ENCODE data around the gene ITPK1.
"Not testable (repeated sequence)": the region's sequence is repeated elsewhere in the genome, so short reads cannot be mapped to it uniquely, and the experiment has no call there.

The ITPK1 gene

DNA sequence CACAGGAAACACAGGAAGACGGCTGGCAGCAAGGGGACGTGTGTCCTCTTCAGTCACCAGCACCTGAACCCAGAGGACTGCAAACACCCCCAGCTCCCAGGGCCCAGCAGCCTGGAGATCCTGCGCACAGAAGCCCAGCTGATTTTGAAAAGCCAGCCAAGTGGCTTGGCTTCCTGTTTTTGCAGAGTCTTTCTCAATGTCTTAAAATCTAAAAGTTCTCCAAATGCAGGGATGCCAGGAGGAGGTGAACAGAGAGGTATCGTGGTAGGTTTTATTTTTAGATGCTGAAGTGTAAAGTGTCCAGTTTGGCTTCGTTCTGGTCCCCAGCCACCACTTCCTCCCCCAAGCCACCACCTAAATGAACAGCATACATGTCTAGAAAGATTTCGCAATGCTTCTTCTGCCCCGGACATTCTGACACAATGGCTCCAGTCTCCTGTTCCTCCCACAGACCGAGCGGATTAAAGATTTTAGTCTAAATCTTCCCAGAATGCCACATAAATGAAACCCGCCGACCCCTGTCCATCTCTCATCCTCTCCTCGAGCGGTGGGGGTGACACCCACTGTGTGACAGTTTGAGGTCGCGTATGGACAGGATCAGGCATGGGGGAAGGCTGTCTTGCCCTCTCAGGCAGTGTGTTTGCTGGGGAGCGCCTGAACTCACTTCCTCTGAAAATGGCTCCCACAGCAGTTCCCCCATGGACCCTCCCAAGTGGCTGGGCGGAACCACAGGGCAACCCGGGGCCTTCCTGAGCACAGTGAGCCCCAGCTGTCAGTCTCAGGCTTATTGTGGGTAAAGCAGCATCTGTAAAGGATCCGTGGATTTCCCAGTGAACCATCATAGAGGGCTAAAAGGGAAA lies 41.6 kb downstream of the ITPK1 start:
- H3K36me3 ChIP-seq (ENCODE audit: control insufficient read depth, insufficient read depth, low read length) = no peaks in the 10 kb centered on the region
- no peak overlapping the region for H3K9ac ChIP-seq (ENCODE audit: low read length)
- peaks cover 6% of the 10 kb centered on the region for H3K4me1 ChIP-seq (ENCODE audit: control insufficient read depth, insufficient read depth, low read length)
- H3K9me3 ChIP-seq (ENCODE audit: control insufficient read depth, low read length) = no peaks in the 10 kb centered on the region
- no peak overlapping the region for H3K4me3 ChIP-seq (ENCODE audit: low read length)
- no peaks in the 10 kb centered on the region for H3K27me3 ChIP-seq (ENCODE audit: control insufficient read depth, insufficient read depth, low read length)

DNA sequence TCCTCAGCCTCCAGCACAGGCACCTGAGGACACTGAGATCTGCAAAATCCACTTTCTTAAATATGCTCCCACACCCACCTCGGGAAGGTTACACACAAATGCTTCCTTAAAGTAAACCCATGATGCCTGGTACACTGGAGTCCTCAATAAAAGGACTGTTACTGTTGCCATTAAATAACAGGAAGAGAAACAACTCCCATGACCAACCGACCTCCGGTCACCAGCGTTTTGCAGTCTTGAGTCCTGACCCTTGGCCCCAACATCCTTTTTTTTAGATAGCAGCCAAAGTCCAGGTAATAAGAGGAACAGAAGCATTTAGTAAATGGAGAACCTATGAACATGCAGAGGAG lies 42.4 kb downstream of the ITPK1 start:
- peaks cover 6% of the 10 kb centered on the region for H3K4me1 ChIP-seq (ENCODE audit: control insufficient read depth, insufficient read depth, low read length)
- H3K9ac ChIP-seq (ENCODE audit: low read length) = no peak overlapping the region
- no peak overlapping the region for H3K4me3 ChIP-seq (ENCODE audit: low read length)
- no peaks in the 10 kb centered on the region for H3K9me3 ChIP-seq (ENCODE audit: control insufficient read depth, low read length)
- no peaks in the 10 kb centered on the region for H3K36me3 ChIP-seq (ENCODE audit: control insufficient read depth, insufficient read depth, low read length)
- no peaks in the 10 kb centered on the region for H3K27me3 ChIP-seq (ENCODE audit: control insufficient read depth, insufficient read depth, low read length)

GRCh38 chr14:93072659-93073357 lies 42.9 kb downstream of the ITPK1 start:
- Histone ChIP-seq H3K4me1 (ENCODE audit: control insufficient read depth, insufficient read depth, low read length) (peaks cover 6% of the 10 kb centered on the region), H3K36me3 (ENCODE audit: control insufficient read depth, insufficient read depth, low read length) (no peaks in the 10 kb centered on the region), H3K9me3 (ENCODE audit: control insufficient read depth, low read length) (no peaks in the 10 kb centered on the region), H3K9ac (ENCODE audit: low read length) (no peak overlapping the region), H3K27me3 (ENCODE audit: control insufficient read depth, insufficient read depth, low read length) (no peaks in the 10 kb centered on the region), H3K4me3 (ENCODE audit: low read length) (no peak overlapping the region)

DNA sequence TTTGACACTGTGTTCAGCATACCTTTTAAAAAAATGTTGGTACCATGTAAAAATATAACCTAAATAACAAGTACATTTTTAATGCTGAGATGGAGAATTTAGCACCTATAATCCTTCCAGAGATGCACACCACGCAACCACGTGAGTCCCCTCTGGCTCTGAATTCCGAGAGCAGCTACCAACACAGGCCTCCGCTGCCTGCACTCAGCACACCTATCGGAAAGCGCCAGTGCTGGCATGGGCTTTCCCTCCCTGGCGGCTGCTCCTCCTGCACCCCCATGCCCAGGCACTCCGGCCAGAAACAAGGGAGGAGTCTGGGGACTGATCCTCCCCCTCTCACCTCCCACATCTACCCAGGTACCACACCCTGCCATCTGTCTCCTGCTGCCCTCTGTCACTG lies 47.0 kb downstream of the ITPK1 start:
- H3K4me3 ChIP-seq (ENCODE audit: low read length) = no peak overlapping the region
- no peak overlapping the region for H3K9ac ChIP-seq (ENCODE audit: low read length)
- no peaks in the 10 kb centered on the region for H3K27me3 ChIP-seq (ENCODE audit: control insufficient read depth, insufficient read depth, low read length)
- H3K36me3 ChIP-seq (ENCODE audit: control insufficient read depth, insufficient read depth, low read length) = no peaks in the 10 kb centered on the region
- peaks cover 6% of the 10 kb centered on the region for H3K4me1 ChIP-seq (ENCODE audit: control insufficient read depth, insufficient read depth, low read length)
- no peaks in the 10 kb centered on the region for H3K9me3 ChIP-seq (ENCODE audit: control insufficient read depth, low read length)

GRCh38 chr14:93067088-93067487 lies 48.6 kb downstream of the ITPK1 start:
- no peak overlapping the region for H3K4me3 ChIP-seq (ENCODE audit: low read length)
- H3K36me3 ChIP-seq (ENCODE audit: control insufficient read depth, insufficient read depth, low read length) = no peaks in the 10 kb centered on the region
- H3K4me1 ChIP-seq (ENCODE audit: control insufficient read depth, insufficient read depth, low read length) = no peaks in the 10 kb centered on the region
- no peaks in the 10 kb centered on the region for H3K27me3 ChIP-seq (ENCODE audit: control insufficient read depth, insufficient read depth, low read length)
- no peaks in the 10 kb centered on the region for H3K9me3 ChIP-seq (ENCODE audit: control insufficient read depth, low read length)
- no peak overlapping the region for H3K9ac ChIP-seq (ENCODE audit: low read length)

- Histone ChIP-seq H3K9ac (ENCODE audit: low read length) (no peak overlapping the region), H3K4me1 (ENCODE audit: control insufficient read depth, insufficient read depth, low read length) (no peaks in the 10 kb centered on the region), H3K9me3 (ENCODE audit: control insufficient read depth, low read length) (no peaks in the 10 kb centered on the region), H3K27me3 (ENCODE audit: control insufficient read depth, insufficient read depth, low read length) (no peaks in the 10 kb centered on the region), H3K36me3 (ENCODE audit: control insufficient read depth, insufficient read depth, low read length) (no peaks in the 10 kb centered on the region), H3K4me3 (ENCODE audit: low read length) (no peak overlapping the region)
Observed at GRCh38 chr14:93065272-93065730, 50.4 kb downstream of the ITPK1 start.

GRCh38 chr14:93064411-93065271 lies 51.1 kb downstream of the ITPK1 start:
- Histone ChIP-seq H3K36me3 (ENCODE audit: control insufficient read depth, insufficient read depth, low read length) (no peaks in the 10 kb centered on the region), H3K4me1 (ENCODE audit: control insufficient read depth, insufficient read depth, low read length) (peaks cover 4% of the 10 kb centered on the region), H3K9ac (ENCODE audit: low read length) (no peak overlapping the region), H3K9me3 (ENCODE audit: control insufficient read depth, low read length) (no peaks in the 10 kb centered on the region), H3K4me3 (ENCODE audit: low read length) (no peak overlapping the region), H3K27me3 (ENCODE audit: control insufficient read depth, insufficient read depth, low read length) (no peaks in the 10 kb centered on the region)

- Histone ChIP-seq H3K9ac (ENCODE audit: low read length) (no peak overlapping the region), H3K27me3 (ENCODE audit: control insufficient read depth, insufficient read depth, low read length) (no peaks in the 10 kb centered on the region), H3K4me3 (ENCODE audit: low read length) (no peak overlapping the region), H3K4me1 (ENCODE audit: control insufficient read depth, insufficient read depth, low read length) (peaks cover 4% of the 10 kb centered on the region), H3K36me3 (ENCODE audit: control insufficient read depth, insufficient read depth, low read length) (no peaks in the 10 kb centered on the region), H3K9me3 (ENCODE audit: control insufficient read depth, low read length) (no peaks in the 10 kb centered on the region)
Observed at GRCh38 chr14:93063393-93063792, 52.3 kb downstream of the ITPK1 start.

DNA sequence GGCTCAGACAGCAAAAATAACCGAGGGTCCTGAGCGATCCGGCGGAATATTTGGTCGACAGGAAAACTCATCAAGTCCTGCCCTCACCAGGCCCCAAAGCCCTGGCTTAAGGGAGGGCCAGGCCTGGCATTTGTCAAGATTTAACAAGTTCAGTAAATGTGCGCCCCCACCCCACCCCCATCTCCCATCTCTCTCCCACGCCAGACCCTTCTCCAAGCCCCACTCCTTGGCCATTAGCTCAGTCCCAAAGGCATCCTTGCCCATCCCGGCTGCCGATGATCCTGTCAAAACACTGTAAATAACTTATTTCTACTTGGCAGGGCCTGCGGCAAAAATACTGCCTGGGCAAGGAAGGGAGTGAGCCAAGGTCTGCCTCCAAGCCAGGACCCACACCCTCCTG lies 52.8 kb downstream of the ITPK1 start:
- Histone ChIP-seq H3K36me3 (ENCODE audit: control insufficient read depth, insufficient read depth, low read length) (no peaks in the 10 kb centered on the region), H3K27me3 (ENCODE audit: control insufficient read depth, insufficient read depth, low read length) (no peaks in the 10 kb centered on the region), H3K9me3 (ENCODE audit: control insufficient read depth, low read length) (no peaks in the 10 kb centered on the region), H3K9ac (ENCODE audit: low read length) (no peak overlapping the region), H3K4me1 (ENCODE audit: control insufficient read depth, insufficient read depth, low read length) (peaks cover 4% of the 10 kb centered on the region), H3K4me3 (ENCODE audit: low read length) (no peak overlapping the region)

- not testable (repeated sequence) for H3K4me3 ChIP-seq (ENCODE audit: low read length); H3K9me3 ChIP-seq (ENCODE audit: control insufficient read depth, low read length); H3K36me3 ChIP-seq (ENCODE audit: control insufficient read depth, insufficient read depth, low read length); H3K27me3 ChIP-seq (ENCODE audit: control insufficient read depth, insufficient read depth, low read length); H3K4me1 ChIP-seq (ENCODE audit: control insufficient read depth, insufficient read depth, low read length); H3K9ac ChIP-seq (ENCODE audit: low read length)
Observed at GRCh38 chr14:93062013-93062412, 53.7 kb downstream of the ITPK1 start.

DNA sequence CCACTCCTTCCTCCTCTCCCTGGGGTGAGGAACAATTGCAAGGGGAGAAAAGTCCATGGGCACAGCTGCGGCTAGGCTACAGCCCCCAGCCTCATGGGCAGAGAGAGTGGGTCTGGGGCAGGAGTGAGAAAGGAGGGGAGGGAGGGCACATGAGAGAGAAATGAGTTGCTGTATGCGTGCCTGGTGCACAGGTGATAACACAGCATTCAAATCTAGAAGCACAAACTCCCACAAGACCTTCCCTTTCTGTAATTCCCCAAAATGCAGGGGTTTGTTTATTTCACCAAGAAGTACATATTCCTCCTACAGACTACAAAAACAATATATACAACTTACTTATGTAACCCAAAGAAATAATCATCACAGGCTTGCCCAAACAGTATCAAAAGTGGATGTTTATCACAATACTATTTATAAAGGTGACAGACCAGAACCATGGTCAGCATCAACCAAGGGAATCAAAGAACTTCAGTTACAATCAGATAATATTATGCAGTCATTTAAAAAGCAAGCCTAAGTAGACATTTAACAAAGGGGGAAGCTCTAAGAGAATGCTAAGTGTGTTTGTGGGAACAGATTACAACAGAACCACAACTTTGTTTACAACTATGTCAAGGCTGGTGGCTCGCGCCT lies 54.2 kb downstream of the ITPK1 start:
- Histone ChIP-seq H3K4me1 (ENCODE audit: control insufficient read depth, insufficient read depth, low read length) (peaks cover 14% of the 10 kb centered on the region), H3K36me3 (ENCODE audit: control insufficient read depth, insufficient read depth, low read length) (no peaks in the 10 kb centered on the region), H3K9me3 (ENCODE audit: control insufficient read depth, low read length) (no peaks in the 10 kb centered on the region), H3K27me3 (ENCODE audit: control insufficient read depth, insufficient read depth, low read length) (no peaks in the 10 kb centered on the region), H3K4me3 (ENCODE audit: low read length) (no peak overlapping the region), H3K9ac (ENCODE audit: low read length) (no peak overlapping the region)
